ENCODE data around the gene AFAP1L1.

GRCh38 chr5:149289301-149289700 is 17.6 kb downstream of the AFAP1L1 start:
- TF ChIP-seq TAF1 (conservative IDR thresholded peaks at IDR 0.05) (no peak), YY1 (IDR thresholded peaks at IDR 0.05) (no peak), CTCF (IDR thresholded peaks at IDR 0.05; ENCODE audit: low read depth, low read length, missing input control) (no peak), MAX (IDR thresholded peaks at IDR 0.05) (no peak), RAD21 (IDR thresholded peaks at IDR 0.05) (no peak), HNF4A (conservative IDR thresholded peaks at IDR 0.05) (no peak), GABPA (IDR thresholded peaks at IDR 0.05 in 1 of 2, conservative IDR thresholded peaks at IDR 0.05 in 1 of 2) (no peak), JUND (IDR thresholded peaks at IDR 0.05) (no peak), REST (IDR thresholded peaks at IDR 0.05) (no peak), SP1 (IDR thresholded peaks at IDR 0.05) (no peak), EGR1 (IDR thresholded peaks at IDR 0.05; ENCODE audit: low read depth in 2 of 2) (no peak), FOXA2 (IDR thresholded peaks at IDR 0.05) (no peak), ATF3 (IDR thresholded peaks at IDR 0.05) (no peak)

Measured in liver (tissue), 3 donors.